Trophoblast cell (in vitro differentiated cells and primary cell): ENCODE results near the gene TRIM71.
A peak's percentile ranks its signal among the peaks of the same experiment; 100 is the strongest.

ENCODE experiments used
- DNase-seq, 2 donors: peaks; one replicate each; pipeline ENCODE4 v3.0.0-alpha.2; 2016
- H2AFZ ChIP-seq: 2 replicates; pipeline ENCODE4 v1.6.1; 2013; ENCODE audit warnings: low read length, moderate library complexity, mild to moderate bottlenecking; ENCODE audit not compliant: insufficient read depth, poor library complexity
- H2AK5ac ChIP-seq: 2 replicates; pipeline ENCODE4 v1.6.1; 2013; ENCODE audit warnings: mild to moderate bottlenecking, low read length
- H2BK120ac ChIP-seq: 2 replicates; pipeline ENCODE4 v1.6.1; 2013; ENCODE audit warnings: low read length, mild to moderate bottlenecking, moderate library complexity; ENCODE audit not compliant: insufficient read depth, poor library complexity
- H2BK12ac ChIP-seq: 2 replicates; pipeline ENCODE4 v1.6.1; 2013; ENCODE audit warnings: mild to moderate bottlenecking, low read length, moderate library complexity
- H2BK5ac ChIP-seq: 2 replicates; pipeline ENCODE4 v1.6.1; 2013; ENCODE audit warnings: low read length, low read depth, moderate library complexity, mild to moderate bottlenecking; ENCODE audit not compliant: poor library complexity
- H3K14ac ChIP-seq: 2 replicates; pipeline ENCODE4 v1.6.1; 2013; ENCODE audit warnings: mild to moderate bottlenecking, low read length
- H3K18ac ChIP-seq: 2 replicates; pipeline ENCODE4 v1.6.1; 2013; ENCODE audit warnings: mild to moderate bottlenecking, low read length
- H3K23ac ChIP-seq: 2 replicates; pipeline ENCODE4 v1.6.1; 2013; ENCODE audit warnings: low read length
- H3K27ac ChIP-seq: 2 replicates; pipeline ENCODE4 v1.5.1; 2013; ENCODE audit warnings: low read depth, mild to moderate bottlenecking, inconsistent platforms, low read length, moderate library complexity
- H3K27me3 ChIP-seq: 2 replicates; pipeline ENCODE4 v1.6.1; 2013; ENCODE audit warnings: inconsistent platforms, mild to moderate bottlenecking, low read length, moderate library complexity; ENCODE audit not compliant: insufficient read depth
- H3K36me3 ChIP-seq, 2 experiments: 1 replicate in 1 of 2; 2 replicates in 1 of 2; pipeline ENCODE4 v1.6.1; 2013; ENCODE audit warnings: low read length in 2 of 2, mild to moderate bottlenecking in 2 of 2, moderate library complexity in 1 of 2; ENCODE audit not compliant: insufficient read depth in 2 of 2, control insufficient read depth in 1 of 2
- H3K4ac ChIP-seq: 2 replicates; pipeline ENCODE4 v1.6.1; 2013; ENCODE audit warnings: low read depth, mild to moderate bottlenecking, low read length, moderate library complexity
- H3K4me1 ChIP-seq, 2 experiments: 1 replicate in 1 of 2; 2 replicates in 1 of 2; pipeline ENCODE4 v1.6.1; 2013; ENCODE audit warnings: low read length in 2 of 2, mild to moderate bottlenecking in 2 of 2, moderate library complexity in 1 of 2; ENCODE audit not compliant: insufficient read depth in 2 of 2, control insufficient read depth in 1 of 2
- H3K4me2 ChIP-seq: 2 replicates; pipeline ENCODE4 v1.6.1; 2013; ENCODE audit warnings: inconsistent platforms, mild to moderate bottlenecking, low read length, moderate library complexity
- H3K4me3 ChIP-seq: 2 replicates; pipeline ENCODE4 v1.5.1; 2013; ENCODE audit warnings: mild to moderate bottlenecking, low read depth, low read length, inconsistent platforms
- H3K79me1 ChIP-seq: one replicate; pipeline ENCODE4 v1.6.1; 2013; ENCODE audit warnings: low read length
- H3K79me2 ChIP-seq: 2 replicates; pipeline ENCODE4 v1.6.1; 2013; ENCODE audit warnings: low read length, mild to moderate bottlenecking; ENCODE audit not compliant: control insufficient read depth, insufficient read depth, poor library complexity
- H3K9ac ChIP-seq: 2 replicates; pipeline ENCODE4 v1.6.1; 2013; ENCODE audit warnings: mild to moderate bottlenecking, low read length
- H3K9me3 ChIP-seq: 2 replicates; pipeline ENCODE4 v1.6.1; 2013; ENCODE audit warnings: low read depth, mild to moderate bottlenecking, control low read depth, inconsistent platforms, low read length; ENCODE audit not compliant: insufficient read depth
- H4K12ac ChIP-seq: 2 replicates; pipeline ENCODE4 v1.6.1; 2013; ENCODE audit warnings: low read depth, mild to moderate bottlenecking, low read length, moderate library complexity
- H4K8ac ChIP-seq: 2 replicates; pipeline ENCODE4 v1.6.1; 2013; ENCODE audit warnings: low read depth, mild to moderate bottlenecking, low read length, moderate library complexity
- H4K91ac ChIP-seq: one replicate; pipeline ENCODE4 v1.6.1; 2013; ENCODE audit warnings: low read depth, mild to moderate bottlenecking, low read length, moderate library complexity
- WGBS: extraction: QIAGEN DNeasy Blood & Tissue Kit; methylation state at CpG from one replicate; pipeline ENCODE4 v1.1.7; 2013; ENCODE audit warnings: missing lambda C conversion rate; ENCODE audit not compliant: insufficient read length, insufficient coverage; ENCODE audit errors: extremely low coverage; 5-methylcytosine and 5-hydroxymethylcytosine counted together

The TRIM71 gene

GRCh38 chr3:32856355-32856889, 38.6 kb downstream of the TRIM71 start:
- H3K4me3 ChIP-seq = no peak overlapping the region
- no peak overlapping the region for H2BK12ac ChIP-seq
- H2BK5ac ChIP-seq = no peak overlapping the region
- H2BK120ac ChIP-seq = no peak overlapping the region
- H3K4ac ChIP-seq = peak overlapping the region; percentile 61
- H3K18ac ChIP-seq = no peak overlapping the region
- H3K4me1 ChIP-seq = peaks cover 43 to 57% of the 10 kb centered on the region in 2 experiments
- no peak overlapping the region for H2AK5ac ChIP-seq
- H3K79me1 ChIP-seq = peaks cover 12% of the 10 kb centered on the region
- H3K36me3 ChIP-seq = no peaks in the 10 kb centered on the region
- no peaks in the 10 kb centered on the region for H3K27me3 ChIP-seq
- H4K8ac ChIP-seq = no peak overlapping the region
- H3K27ac ChIP-seq = peak overlapping the region; percentile 12
- H4K91ac ChIP-seq = no peak overlapping the region
- no peak overlapping the region for H4K12ac ChIP-seq
- H2AFZ ChIP-seq = no peak overlapping the region
- no peak overlapping the region for H3K9ac ChIP-seq
- H3K23ac ChIP-seq = no peak overlapping the region
- H3K4me2 ChIP-seq = no peak overlapping the region
- H3K79me2 ChIP-seq = peaks cover 29% of the 10 kb centered on the region
- DNase-seq = peak; percentile 47 to 82
- peaks cover 2% of the 10 kb centered on the region for H3K9me3 ChIP-seq
- no CpG with 5 or more reads among the region's 6 CpGs for WGBS
- H3K14ac ChIP-seq = no peak overlapping the region

DNA sequence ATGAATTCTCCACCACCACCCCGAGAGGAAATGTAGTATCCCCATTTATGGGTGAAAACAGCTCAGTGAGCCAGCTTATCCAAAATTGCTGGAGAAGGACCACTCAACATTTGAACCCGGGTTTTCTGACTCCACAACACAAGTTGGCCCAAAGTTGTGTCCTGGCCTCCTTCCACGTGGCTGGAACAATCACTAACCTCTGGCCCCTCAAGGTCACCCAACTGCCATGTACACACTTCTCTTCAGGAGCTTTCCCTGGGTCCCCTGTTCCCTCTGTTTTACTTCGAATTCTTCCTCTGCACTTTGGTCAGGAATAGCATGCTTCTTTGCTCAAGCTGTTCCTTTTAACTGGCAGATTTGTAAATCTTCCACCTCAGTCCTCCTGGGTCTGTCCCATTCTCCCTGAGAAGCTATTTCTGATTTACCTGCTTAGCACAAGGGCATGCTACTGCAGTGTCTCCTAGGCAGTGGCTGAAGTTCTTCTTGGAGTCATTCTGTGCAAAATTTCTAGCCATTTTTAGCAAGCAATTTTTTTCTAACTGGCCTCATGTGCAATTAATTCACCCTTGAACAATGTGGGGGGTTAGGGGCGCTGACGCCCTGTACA, 39.2 kb downstream of the TRIM71 start:
- Histone ChIP-seq H2AK5ac (no peak overlapping the region), H2BK5ac (no peak overlapping the region), H3K14ac (no peak overlapping the region), H3K4me3 (no peak overlapping the region), H4K12ac (no peak overlapping the region), H2BK120ac (no peak overlapping the region), H3K4me1 (peaks cover 44 to 52% of the 10 kb centered on the region in 2 experiments), H3K9me3 (peaks cover 2% of the 10 kb centered on the region), H3K4me2 (no peak overlapping the region), H3K36me3 (no peaks in the 10 kb centered on the region), H3K9ac (no peak overlapping the region), H3K27ac (peak overlapping the region; percentile 12), H3K4ac (peak overlapping the region; percentile 61), H3K18ac (no peak overlapping the region), H2AFZ (no peak overlapping the region), H3K79me1 (peaks cover 7% of the 10 kb centered on the region), H2BK12ac (no peak overlapping the region), H3K23ac (no peak overlapping the region), H3K27me3 (no peaks in the 10 kb centered on the region), H4K8ac (no peak overlapping the region), H3K79me2 (peaks cover 27% of the 10 kb centered on the region), H4K91ac (peak overlapping the region; percentile 0)
- no CpG with 5 or more reads among the region's 6 CpGs for WGBS
- no peak for DNase-seq

- Histone ChIP-seq H4K12ac (no peak overlapping the region), H4K91ac (no peak overlapping the region), H3K9ac (no peak overlapping the region), H3K4me1 (peaks cover 48 to 52% of the 10 kb centered on the region in 2 experiments), H3K27me3 (no peaks in the 10 kb centered on the region), H3K27ac (peak overlapping the region; percentile 43), H3K9me3 (peaks cover 2% of the 10 kb centered on the region), H4K8ac (no peak overlapping the region), H2AK5ac (no peak overlapping the region), H2BK5ac (no peak overlapping the region), H3K14ac (no peak overlapping the region), H2AFZ (no peak overlapping the region), H3K79me1 (peaks cover 4% of the 10 kb centered on the region), H3K4ac (peak overlapping the region; percentile 86), H3K18ac (no peak overlapping the region), H3K4me3 (no peak overlapping the region), H3K23ac (no peak overlapping the region), H3K36me3 (no peaks in the 10 kb centered on the region), H2BK12ac (peak overlapping the region; percentile 14), H2BK120ac (no peak overlapping the region), H3K79me2 (peaks cover 30% of the 10 kb centered on the region), H3K4me2 (no peak overlapping the region)
- DNase-seq = no peak
- no CpG with 5 or more reads among the region's 6 CpGs for whole genome bisulfite sequencing
These were observed 40.1 kb downstream of the TRIM71 start for GRCh38 chr3:32857921-32858320.

DNA sequence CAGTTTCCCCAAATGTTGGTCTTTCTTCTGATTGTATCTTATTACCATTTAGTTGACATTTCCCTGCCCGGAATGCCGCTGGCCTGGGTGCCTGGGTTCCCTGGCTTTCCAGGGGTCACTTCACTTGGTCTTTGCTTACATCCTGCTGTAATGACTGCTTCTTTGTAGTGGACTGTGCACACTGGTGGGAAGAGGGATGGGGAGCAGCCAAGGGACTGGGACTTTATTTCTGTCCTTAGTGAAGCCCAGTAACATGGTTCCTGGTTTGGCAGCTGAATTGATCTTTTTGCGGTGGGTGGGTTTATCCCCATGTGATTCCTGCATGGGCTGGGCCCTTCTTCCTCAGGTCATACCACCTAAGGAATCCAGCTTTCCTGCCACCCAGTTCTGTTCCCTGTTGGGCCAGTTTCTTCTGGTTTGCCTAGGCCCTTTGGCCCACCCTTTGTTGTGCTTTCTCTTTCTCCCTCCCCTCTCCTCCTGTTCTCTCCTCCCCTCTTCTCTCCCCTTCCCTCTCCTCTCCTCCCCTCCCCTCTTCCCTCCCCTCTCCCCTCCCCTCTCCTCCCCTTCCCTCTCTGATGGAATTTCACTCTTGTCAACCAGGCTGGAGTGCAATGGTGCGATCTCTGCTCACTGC, 41.9 kb downstream of the TRIM71 start:
- no peak overlapping the region for H3K27ac ChIP-seq
- peaks cover 5% of the 10 kb centered on the region for H3K79me1 ChIP-seq
- no peak overlapping the region for H2BK12ac ChIP-seq
- H2AK5ac ChIP-seq = no peak overlapping the region
- no peak overlapping the region for H4K8ac ChIP-seq
- H2BK120ac ChIP-seq = no peak overlapping the region
- H3K79me2 ChIP-seq = peaks cover 24% of the 10 kb centered on the region
- peak overlapping the region; percentile 31 for H3K4ac ChIP-seq
- H4K12ac ChIP-seq = no peak overlapping the region
- WGBS = no CpG with 5 or more reads among the region's 4 CpGs
- DNase-seq = no peak
- H2AFZ ChIP-seq = no peak overlapping the region
- peaks cover 2% of the 10 kb centered on the region for H3K9me3 ChIP-seq
- no peak overlapping the region for H3K14ac ChIP-seq
- no peak overlapping the region for H4K91ac ChIP-seq
- H3K4me1 ChIP-seq = peaks cover 50 to 51% of the 10 kb centered on the region in 2 experiments
- no peak overlapping the region for H3K4me2 ChIP-seq
- no peaks in the 10 kb centered on the region for H3K27me3 ChIP-seq
- no peak overlapping the region for H3K18ac ChIP-seq
- H3K4me3 ChIP-seq = no peak overlapping the region
- H3K36me3 ChIP-seq = no peaks in the 10 kb centered on the region
- H3K23ac ChIP-seq = peak overlapping the region; percentile 62
- H3K9ac ChIP-seq = peak overlapping the region; percentile 24
- H2BK5ac ChIP-seq = no peak overlapping the region
